Activated CD4-positive, alpha-beta T cell treated with anti-CD3 and anti-CD28 coated beads, Interleukin-2, Interleukin-6, amounts not matched to agents 100 ng/mL and 50 ng/mL, durations not matched to agents 16 hours and 8 hours (primary cell): Measurements from ENCODE around the gene MYO5A.
"Not testable (repeated sequence)": the region's sequence is repeated elsewhere in the genome, so short reads cannot be mapped to it uniquely, and the experiment has no call there.

Experiments
- DNase-seq: peaks from one replicate; pipeline ENCODE4 v3.0.0-alpha.2; 2020

MYO5A gene

DNA sequence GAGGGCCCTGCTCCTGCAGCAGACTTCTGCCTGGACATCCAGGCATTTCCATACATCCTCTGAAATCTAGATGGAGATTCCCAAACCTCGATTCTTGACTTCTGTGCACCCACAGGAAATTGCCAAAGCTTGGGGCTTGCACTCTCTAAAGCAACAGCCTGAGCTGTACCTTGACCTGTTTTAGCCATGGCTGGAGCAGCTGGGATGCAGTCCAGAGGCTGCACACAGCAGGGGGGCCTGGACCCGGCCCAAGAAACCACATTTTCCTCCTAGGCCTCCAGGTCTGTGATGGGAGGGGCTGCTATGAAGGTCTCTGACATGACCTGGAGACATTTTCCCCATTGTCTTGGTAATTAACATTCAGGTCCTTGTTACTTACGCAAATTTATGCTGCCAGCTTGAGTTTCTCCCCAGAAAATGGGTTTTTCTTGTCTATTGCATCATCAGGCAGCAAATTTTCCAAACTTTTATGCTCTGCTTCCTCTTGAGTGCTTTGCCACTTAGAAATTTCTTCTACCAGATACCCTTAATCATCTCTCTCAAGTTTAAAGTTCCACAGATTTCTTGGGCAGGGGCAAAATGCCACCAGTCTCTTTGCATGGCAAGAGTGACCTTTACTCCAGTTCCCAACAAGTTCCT lies 11.8 kb upstream of the MYO5A start:
- no peak for DNase-seq

- no peak for DNase-seq
These were observed 8.8 kb upstream of the MYO5A start for GRCh38 chr15:52537459-52537858.

- no peak for DNase-seq
These were observed 3.7 kb upstream of the MYO5A start for GRCh38 chr15:52532427-52532826.

DNA sequence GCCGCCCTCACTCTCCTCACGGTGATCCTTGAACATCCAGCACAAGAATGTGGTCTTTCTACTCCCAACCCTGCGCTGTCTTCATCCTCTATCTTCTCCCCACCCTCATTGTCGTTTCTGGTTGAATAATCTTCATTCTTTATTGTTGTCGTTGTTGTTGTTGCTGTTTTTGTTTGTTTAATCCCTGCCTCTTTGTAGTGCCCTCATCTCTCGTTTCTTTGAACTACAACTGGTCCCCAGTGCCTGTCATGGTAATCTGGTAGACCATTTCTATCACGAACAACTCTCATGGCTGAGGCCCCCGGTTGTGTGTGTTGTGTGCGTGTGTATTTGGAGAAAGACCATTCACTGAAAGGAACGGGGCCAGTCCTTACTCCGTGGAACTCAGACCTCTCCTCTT lies 1.3 kb upstream of the MYO5A start:
- DNase-seq = no peak

- DNase-seq = peak; percentile 15
These were observed 753 bp upstream of the MYO5A start for GRCh38 chr15:52529341-52529924.

DNA sequence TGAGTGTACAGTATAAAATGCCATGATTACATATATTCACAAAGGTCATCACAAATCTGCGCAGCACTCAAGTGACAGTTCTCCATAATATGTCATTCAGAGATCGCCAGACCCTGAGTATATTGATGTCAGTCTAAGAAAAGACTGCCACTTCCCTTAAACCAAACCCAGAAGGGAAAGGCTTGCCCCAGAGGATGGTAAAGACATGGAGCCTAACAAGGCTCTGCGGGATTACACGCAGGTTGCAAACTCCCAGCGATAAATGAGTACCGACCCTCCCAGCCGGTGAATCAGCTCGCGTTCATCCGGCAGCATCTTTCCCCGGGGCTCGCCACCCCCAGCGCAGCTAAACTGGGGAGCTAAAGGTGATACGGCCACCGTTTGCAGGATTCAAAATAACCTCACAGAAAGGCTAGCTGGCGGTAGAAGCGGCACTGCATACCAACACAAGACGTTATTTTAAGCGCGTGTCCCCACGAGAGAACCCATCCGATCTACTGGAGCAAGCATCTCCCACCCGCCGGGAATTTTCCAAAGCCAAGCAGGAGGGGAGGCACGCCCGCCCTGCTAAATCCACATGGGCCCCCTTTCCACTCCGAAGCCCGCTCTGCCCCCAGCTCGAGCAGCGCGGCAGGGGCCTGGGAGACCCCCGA lies 643 bp downstream of the MYO5A start:
- DNase-seq = peak; percentile 49

DNA sequence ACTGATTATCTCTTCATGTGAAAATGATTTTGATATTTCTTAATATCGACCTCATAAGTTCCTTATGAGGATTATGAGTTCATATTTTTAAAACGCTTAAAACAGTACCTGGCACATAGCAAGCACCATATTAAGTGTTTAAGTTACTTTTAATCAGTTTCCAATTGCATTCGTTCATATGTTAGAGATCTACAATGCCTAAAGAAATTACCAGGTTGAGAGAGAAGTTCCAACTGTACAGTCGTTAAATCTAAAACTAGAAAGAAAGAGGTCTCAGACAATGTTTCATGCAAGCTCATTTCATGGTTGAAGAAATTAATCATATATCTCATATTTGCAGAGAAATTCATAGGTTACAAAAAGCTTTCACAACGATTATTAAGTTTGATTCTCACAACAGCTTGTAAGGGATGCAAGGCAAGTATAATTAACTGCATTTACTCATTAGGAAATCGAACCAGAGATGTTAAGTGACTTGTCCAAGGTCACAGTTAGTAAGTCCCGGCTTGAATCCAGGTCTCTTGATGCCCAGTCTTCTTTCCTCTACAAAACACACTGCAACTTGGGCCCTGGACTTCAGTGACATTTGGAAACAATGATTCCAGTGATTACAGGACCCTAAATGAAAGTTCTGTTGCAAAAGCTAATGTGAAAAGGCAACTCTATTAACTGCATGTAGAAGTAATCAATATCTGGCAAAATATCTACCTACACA lies 1.3 kb downstream of the MYO5A start:
- no peak for DNase-seq

DNA sequence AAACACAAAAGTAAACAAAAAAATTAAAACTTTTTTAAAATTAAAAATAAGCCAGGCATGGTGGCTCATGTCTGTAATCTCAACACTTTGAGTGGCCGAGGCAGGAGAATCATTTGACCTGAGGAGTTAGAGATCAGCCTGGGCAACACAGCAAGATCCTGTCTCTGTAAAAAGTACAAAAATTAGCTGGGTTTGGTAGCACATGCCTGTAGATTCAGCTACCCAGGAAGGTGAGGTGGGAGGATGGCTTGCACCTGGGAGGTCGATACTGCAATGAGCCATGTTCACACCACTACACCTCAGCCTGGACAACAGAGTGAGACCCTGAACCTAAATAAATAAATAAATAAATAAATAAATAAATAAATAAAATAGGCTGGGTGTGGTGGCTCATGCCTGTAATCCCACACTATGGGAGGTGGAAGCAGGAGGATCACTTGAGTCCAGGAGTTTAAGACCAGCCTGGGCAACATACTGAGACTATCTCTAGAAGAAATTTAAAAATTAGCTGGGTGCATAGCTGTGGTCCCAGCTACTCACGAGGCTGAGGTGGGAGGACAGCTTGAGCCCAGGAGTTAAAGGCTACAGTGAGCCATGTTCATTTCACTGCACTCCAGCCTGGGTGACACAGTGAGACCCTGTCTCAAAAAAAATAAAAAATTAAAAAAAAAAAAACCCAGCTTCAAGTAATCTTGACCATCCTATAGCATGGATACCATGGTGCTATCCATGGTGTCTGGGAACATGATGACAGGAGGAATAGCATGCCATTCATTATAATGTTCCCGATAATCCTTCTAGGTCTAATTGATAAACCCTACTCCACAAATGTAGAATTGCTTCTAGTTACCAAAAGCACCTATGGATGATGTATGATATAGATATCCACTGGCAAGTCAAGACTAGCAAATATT lies 4.2 kb downstream of the MYO5A start:
- DNase-seq = no peak

- DNase-seq = no peak
These were observed 5.0 kb downstream of the MYO5A start for GRCh38 chr15:52523647-52524046.

DNA sequence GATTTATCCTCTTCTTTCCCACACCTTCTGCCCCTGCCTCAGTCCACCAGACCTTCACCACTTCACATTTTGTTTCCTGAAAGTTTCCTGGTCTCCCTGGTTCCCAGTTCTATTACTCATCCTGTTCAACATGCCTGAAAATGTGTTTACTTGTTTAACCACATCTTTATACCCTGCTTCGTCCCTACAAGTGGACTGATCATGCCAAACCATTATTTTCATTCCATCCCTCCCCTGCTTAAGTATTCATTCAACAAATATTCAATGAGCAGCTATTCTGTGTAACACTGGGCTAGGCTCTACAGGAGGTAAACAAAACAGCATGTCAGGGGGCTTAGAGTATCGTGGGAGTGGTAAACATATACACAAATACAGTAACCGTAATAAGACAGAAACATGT lies 5.5 kb downstream of the MYO5A start:
- DNase-seq = no peak

DNA sequence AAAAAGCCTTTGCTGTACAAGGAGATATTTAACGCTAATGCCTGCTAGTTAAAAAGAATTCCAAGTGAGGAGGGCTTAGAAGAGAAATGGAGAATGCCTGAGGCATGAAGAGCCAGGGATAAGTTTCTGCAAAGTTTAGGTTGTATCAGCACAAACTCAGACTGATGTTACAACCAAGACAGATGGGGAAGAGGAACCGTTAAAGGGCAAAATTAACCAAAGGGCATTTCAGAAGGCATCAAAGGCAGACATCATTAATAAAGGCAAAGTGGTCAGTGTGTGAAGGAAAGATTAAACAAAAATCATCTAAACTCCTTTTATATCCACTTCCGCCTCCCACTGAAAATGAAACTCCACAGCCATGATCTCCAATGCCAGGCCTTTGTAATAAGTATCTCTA lies 7.0 kb downstream of the MYO5A start:
- no peak for DNase-seq

DNA sequence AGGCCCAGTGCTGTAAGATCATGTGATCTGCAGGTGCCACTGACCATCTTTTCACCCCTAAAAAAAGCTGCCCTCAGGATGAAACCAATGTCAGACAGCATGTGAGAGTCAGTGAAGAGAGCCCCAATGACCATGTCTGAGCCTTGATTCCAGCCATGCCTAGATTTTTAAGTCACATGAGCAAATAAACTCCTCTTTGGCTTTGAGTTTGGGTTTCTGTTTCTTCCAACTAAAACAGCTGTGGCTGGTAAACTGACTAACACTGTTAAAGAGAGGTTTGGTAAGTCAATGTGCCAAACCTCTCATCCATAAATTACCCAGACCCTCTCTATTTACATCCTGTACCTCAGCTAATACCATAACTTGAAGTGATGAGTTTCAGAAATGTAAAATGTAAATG lies 8.3 kb downstream of the MYO5A start:
- DNase-seq = no peak

DNA sequence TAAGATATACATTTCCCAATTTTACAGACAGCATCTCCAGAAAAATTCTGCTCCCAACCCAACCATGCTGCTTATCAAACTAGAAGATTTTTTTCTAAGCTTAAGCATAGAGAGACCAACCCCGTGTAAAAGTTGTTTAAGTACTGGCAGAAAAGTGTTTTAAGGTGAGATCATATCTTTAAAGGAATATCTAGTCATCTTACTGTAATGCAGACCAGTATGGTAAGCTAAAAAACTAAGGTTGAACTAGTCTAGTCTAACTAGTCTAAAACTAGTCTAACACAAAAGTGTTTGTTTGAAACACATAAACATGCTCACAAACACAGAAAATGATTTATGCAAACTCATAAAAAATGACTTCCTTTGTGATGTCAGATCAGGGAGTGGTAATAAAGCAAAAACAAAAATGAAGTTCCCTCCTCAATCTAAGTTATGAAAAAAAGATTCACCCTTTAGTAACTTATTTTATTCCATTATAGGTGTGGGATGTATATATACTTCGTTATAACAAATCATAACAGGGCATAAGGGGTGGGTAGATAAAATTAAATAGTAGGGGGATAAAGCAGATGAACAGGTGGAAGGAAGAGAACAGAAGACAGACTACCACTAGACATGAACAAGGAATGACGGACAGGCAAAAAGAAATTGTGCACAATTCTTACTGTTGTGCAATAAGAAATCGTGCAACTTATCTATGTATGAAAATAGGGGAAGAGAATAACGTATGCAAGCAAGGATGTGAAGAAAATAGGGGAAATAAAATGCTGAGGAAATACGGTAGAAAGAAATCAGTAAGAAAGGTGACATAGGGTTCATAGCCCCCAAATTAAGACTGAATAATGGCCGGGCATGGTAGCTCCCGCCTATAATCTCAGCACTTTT lies 10.0 kb downstream of the MYO5A start:
- DNase-seq = no peak

GRCh38 chr15:52517014-52517413 lies 11.7 kb downstream of the MYO5A start:
- no peak for DNase-seq

DNA sequence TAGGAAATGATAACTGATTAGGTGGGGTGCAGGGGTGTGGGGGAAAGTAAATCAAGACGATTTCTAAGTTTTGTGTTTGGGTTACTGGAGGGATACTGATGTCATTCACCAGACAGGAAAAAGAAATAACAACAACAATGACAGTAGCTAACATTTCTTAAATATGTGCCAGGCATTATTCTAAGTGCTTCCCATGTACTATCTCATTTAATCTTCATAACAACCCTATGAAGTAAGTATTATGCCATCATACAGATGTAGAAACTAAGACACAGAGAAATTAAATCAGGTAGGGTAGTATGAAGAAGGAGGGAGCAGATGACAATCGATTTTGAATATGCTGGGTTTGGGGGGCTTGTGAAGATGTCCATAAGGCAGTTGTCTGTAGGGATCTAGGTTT lies 13.3 kb downstream of the MYO5A start:
- no peak for DNase-seq

- no peak for DNase-seq
These were observed 14.2 kb downstream of the MYO5A start for GRCh38 chr15:52514482-52514881.

DNA sequence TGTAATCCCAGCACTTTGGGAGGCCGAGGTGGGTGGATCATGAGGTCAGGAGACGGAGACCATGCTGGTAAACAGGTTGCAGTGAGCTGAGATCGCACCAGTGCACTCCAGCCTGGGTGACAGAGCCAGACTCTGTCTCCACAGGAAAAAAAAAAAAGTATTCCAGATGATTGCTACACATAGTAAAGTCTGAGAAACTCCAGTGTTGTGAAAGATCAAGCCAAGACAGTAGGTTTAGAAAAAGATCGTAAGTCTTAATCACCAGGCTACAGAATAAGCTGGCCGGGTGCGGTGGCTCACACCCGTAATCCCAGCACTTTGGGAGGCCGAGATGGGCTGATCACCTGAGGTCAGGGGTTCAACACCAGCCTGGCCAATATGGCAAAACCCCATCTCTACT lies 15.8 kb downstream of the MYO5A start:
- not testable (repeated sequence) for DNase-seq

DNA sequence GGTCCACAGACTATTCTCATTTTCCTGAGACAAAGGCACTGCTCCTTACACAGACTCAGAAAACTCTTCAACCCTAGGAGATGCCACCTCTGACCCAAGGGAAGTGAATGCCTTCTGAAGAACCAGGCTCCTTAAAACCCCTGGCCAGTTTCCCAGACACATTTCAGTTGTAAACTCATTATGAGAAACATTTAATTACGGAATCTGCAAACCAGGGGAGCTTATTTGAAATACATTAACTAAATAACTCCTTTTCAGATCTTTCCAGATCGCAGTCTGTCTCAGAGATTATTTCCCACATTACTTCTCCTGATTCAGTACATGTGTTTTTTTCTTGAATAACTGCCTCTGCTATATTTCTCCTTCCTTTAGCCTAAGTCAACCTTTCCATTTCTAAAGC lies 17.6 kb downstream of the MYO5A start:
- DNase-seq = no peak

DNA sequence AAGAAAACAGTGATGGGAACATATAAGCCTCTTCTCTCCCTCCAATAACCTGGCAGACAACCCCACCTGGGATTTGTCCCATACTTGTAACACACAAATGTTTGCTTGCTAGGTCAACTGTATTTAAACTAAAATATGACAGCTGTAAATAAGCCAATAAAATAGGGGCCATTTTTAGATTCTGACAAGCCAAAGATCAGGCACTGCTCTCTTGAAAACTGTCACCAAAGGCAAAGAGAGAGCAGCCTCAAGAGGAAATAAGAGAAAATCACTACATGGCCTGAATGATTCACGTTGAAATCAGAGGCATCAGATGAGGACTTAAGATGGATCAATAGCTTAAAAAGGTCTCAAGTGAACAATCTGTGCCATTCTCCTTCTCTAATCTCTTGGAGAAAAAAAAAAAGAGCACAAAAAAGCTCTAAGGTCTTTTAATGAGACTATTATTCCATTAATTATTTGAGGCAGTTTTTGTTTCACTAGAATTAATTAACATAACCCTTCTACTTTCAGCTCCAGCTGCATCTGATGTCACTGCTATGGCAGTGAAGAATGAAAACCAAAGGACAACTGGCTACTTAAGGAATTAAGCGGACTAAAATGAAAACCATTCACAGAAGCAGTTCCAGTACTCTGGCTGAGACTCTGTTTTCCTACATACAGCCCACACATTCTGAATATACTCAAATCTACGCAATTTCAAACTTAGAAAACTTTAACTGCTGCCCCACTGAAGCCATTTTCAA lies 19.0 kb downstream of the MYO5A start:
- no peak for DNase-seq

DNA sequence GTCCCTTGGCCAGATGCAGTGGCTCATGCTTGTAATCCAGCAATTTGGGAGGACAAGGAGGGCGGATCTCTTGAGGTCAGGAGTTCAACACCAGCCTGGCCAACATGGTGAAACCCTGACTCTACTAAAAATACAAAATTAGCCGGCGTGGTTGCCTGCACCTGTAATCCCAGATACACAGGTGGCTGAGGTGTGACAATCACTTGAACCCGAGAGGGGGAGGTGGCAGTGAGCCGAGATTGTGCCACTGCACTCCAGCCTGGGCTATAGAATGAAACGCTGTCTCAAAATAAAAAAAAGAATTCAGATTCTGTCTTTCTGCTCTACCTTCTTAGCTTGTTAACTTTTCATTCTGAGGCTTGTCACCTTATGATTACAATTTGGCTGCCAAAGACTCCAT lies 22.1 kb downstream of the MYO5A start:
- no peak for DNase-seq

- no peak for DNase-seq
These were observed 23.5 kb downstream of the MYO5A start for GRCh38 chr15:52505151-52505550.
